Body of pancreas (tissue), 4 donors: ENCODE measurements around the gene C1orf53. TPM values are rescaled to one million over a fixed set of nuclear protein-coding genes. Genes with fewer than 3 reads are reported as not detected.

ENCODE experiments used
- ATAC-seq: fragments of 150-250 bp; one replicate; pipeline ENCODE4 v1.9.1; 2016
- DNase-seq, 4 donors: peaks; one replicate each; pipeline ENCODE4 v3.0.0-alpha.2; 2019
- H3K27ac ChIP-seq, 4 donors: fragments of 200-600 bp; sonication (generic); 1 replicate in 3 of 4; 2 replicates in 1 of 4; pipeline versions ENCODE4 v1.5.1 to v1.6.1; 2016 to 2019; ENCODE audit warnings: mild to moderate bottlenecking in 1 of 4, mixed read lengths in 1 of 4, moderate library complexity in 1 of 4
- H3K27me3 ChIP-seq, 2 donors: fragments of 200-600 bp; sonication (generic); one replicate each; pipeline ENCODE4 v1.6.0; 2016; ENCODE audit warnings: mild to moderate bottlenecking in 1 of 2
- H3K36me3 ChIP-seq, 2 donors: fragments of 200-600 bp; sonication (generic); replicated peaks in 1 of 2; 2 replicates each; pipeline ENCODE4 v1.5.1; 2016; ENCODE audit warnings: low read depth in 2 of 2; ENCODE audit not compliant: insufficient read depth in 1 of 2
- H3K4me1 ChIP-seq: fragments of 200-600 bp; sonication (generic); one replicate; pipeline ENCODE4 v1.6.0; 2016
- H3K4me3 ChIP-seq, 2 donors: fragments of 200-600 bp; sonication (generic); 1 replicate in 1 of 2; 2 replicates in 1 of 2; pipeline ENCODE4 v1.5.1; 2016 to 2019
- H3K9me3 ChIP-seq, 3 donors: fragments of 200-600 bp; sonication (generic); 1 replicate in 2 of 3; 2 replicates in 1 of 3; pipeline ENCODE4 v1.5.1; 2016
- POLR2A ChIP-seq, 3 donors: fragments of 450-650 bp; IDR thresholded peaks; one replicate each; pipeline ENCODE4 v1.6.1; 2016; ENCODE audit warnings: antibody characterized with exemption in 3 of 3, mild to moderate bottlenecking in 2 of 3
- WGBS, 2 donors: methylation state at CpG; one replicate each; pipeline ENCODE4 v1.1.5; 2017; 5-methylcytosine and 5-hydroxymethylcytosine counted together
- intact Hi-C: fragments of 100-400 bp; cut with DNase I; formaldehyde crosslinking; loops from one replicate; pipeline ENCODE4 v1.15.1; 2023
- total RNA-seq, 2 donors: library from RNA; depleted of rRNA; stranded (reverse); fragments of >200 nt; gene quantifications; one replicate each; pipeline ENCODE4 v1.1.0, GENCODE V29; 2016
- TF ChIP-seq, protein P1 (sequence below), 7 experiments: fragments of 450-650 bp in 4 of 7; fragments of 200-600 bp in 3 of 7; sonication (generic) in 3 of 7; IDR thresholded peaks; one replicate each; pipeline ENCODE4 v1.5.1; 2016 to 2019; ENCODE audit warnings: antibody characterized with exemption in 7 of 7

C1orf53 gene
- total RNA-seq, 2 donors from 2014 or later, result 2.1 to 3.6 TPM

DNA sequence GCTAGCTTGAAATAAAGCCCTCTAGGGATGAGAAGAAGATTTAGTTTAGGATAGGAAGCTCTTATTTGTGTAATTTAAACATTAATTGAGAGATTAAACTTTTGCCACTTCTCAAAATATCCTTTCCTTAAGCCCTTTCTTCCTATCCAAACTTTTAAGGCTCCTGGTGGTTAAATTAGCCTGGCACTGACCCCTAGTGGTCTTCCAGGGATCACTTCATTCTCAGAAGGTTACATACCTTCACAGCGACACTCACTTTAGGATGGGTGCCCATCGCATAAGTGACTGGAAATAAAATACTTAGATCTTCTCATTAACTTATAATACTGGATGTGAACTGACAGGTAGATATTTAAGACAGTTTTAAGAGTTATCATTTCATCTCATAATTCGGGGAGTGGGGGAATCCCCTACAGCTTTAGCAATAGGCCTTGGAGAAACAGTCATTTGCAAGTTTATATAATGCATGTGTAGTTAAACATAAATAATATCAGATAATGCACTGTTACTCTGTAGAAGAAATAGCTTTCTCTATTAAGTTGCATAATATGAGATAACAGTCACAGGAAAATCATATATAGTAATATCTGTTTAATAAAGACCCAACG is 22.2 kb downstream of the C1orf53 start:
- no peaks in the 10 kb centered on the region for H3K36me3 ChIP-seq
- no peaks in the 10 kb centered on the region for H3K9me3 ChIP-seq
- no peak overlapping the region for H3K4me3 ChIP-seq
- intact Hi-C loops, result no loop called here
- H3K27ac ChIP-seq, result no peak overlapping the region
- H3K27me3 ChIP-seq, result peaks cover 0 to 23% of the 10 kb centered on the region in 2 donors
- TF ChIP-seq, protein P1, sequence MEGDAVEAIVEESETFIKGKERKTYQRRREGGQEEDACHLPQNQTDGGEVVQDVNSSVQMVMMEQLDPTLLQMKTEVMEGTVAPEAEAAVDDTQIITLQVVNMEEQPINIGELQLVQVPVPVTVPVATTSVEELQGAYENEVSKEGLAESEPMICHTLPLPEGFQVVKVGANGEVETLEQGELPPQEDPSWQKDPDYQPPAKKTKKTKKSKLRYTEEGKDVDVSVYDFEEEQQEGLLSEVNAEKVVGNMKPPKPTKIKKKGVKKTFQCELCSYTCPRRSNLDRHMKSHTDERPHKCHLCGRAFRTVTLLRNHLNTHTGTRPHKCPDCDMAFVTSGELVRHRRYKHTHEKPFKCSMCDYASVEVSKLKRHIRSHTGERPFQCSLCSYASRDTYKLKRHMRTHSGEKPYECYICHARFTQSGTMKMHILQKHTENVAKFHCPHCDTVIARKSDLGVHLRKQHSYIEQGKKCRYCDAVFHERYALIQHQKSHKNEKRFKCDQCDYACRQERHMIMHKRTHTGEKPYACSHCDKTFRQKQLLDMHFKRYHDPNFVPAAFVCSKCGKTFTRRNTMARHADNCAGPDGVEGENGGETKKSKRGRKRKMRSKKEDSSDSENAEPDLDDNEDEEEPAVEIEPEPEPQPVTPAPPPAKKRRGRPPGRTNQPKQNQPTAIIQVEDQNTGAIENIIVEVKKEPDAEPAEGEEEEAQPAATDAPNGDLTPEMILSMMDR (IDR thresholded peaks at IDR 0.05), result peak; percentile 46 to 77 (median 68)
- no peak for TF ChIP-seq POLR2A (IDR thresholded peaks at IDR 0.05)
- DNase-seq, result peak; percentile 48 to 66 (median 59)
- peaks cover 27% of the 10 kb centered on the region for H3K4me1 ChIP-seq
- peak; percentile 58 for ATAC-seq
- WGBS, 2 donors, result 4 to 7% methylated on average over 2 of the region's 4 CpGs

DNA sequence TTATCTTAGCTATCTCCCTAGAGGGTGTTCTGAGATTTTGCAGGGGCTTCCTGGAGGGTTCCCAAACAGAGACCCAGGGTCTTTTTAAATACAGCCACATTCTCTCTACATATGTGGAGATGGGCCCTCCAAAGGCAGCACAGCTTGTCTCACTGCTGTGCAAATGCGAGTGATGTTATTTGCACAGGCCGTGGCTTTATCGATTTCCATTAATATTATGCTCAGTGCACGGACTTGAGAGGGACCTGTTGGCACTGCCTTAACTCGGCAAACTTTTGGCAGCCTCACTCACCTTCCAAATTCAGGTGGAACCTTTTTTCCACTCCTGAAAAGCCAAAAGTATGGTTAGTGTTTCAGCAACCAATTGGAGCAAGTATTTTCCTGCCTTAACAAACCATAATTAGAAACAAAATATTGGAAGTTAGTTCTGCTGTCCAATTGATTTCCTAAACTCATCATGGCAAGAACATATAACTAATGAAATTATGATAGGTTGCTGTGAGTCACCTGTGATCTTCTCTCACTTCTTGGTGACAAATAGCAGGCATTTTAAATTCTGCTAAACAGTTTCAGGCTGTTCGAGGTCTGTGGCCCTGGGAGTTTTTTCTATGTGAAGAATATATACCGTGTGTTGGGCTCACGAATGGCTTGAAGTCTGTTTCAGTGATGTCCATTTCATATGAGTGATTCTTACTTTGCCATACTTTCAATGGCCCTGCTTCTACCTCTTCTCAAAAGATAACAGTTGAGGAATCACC is 25.7 kb downstream of the C1orf53 start:
- WGBS, 2 donors, result 40 to 44% methylated on average over 8 of the region's 8 CpGs
- intact Hi-C loops, result no loop called here
- TF ChIP-seq, protein P1 (IDR thresholded peaks at IDR 0.05), result no peak
- TF ChIP-seq POLR2A (IDR thresholded peaks at IDR 0.05), result no peak
- H3K27me3 ChIP-seq, result peaks cover 0 to 4% of the 10 kb centered on the region in 2 donors
- no peak overlapping the region for H3K27ac ChIP-seq
- DNase-seq (no peak), ATAC-seq (peak; percentile 56)
- H3K4me1 ChIP-seq, result peaks cover 12% of the 10 kb centered on the region
- no peaks in the 10 kb centered on the region for H3K36me3 ChIP-seq
- H3K9me3 ChIP-seq, result no peaks in the 10 kb centered on the region
- H3K4me3 ChIP-seq, result no peak overlapping the region

DNA sequence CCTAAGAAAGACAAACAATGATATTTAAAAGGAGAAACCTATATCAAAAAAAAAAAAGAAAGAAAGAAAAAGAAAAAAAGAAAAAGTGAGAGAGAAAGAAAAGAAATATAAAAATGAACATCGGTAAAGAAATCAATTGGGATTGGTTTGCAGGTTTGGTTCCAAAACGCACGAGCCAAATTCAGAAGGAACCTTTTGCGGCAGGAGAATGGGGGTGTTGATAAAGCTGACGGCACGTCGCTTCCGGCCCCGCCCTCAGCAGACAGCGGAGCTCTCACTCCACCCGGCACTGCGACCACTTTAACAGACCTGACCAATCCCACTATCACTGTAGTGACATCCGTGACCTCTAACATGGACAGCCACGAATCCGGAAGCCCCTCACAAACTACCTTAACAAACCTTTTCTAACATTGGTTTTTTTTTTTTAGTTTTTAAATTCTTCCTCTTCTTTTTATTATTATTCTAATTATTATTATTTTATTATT is 26.5 kb downstream of the C1orf53 start:
- intact Hi-C loops, result no loop called here
- Histone ChIP-seq H3K27ac (no peak overlapping the region), H3K27me3 (peaks cover 0 to 4% of the 10 kb centered on the region in 2 donors), H3K4me1 (peaks cover 12% of the 10 kb centered on the region), H3K36me3 (no peaks in the 10 kb centered on the region), H3K9me3 (no peaks in the 10 kb centered on the region), H3K4me3 (no peak overlapping the region)
- 22 to 43% methylated on average over 15 of the region's 15 CpGs for WGBS, 2 donors
- ATAC-seq (no peak), DNase-seq (no peak)
- TF ChIP-seq, protein P1 (IDR thresholded peaks at IDR 0.05), result no peak
- no peak for TF ChIP-seq POLR2A (IDR thresholded peaks at IDR 0.05)

DNA sequence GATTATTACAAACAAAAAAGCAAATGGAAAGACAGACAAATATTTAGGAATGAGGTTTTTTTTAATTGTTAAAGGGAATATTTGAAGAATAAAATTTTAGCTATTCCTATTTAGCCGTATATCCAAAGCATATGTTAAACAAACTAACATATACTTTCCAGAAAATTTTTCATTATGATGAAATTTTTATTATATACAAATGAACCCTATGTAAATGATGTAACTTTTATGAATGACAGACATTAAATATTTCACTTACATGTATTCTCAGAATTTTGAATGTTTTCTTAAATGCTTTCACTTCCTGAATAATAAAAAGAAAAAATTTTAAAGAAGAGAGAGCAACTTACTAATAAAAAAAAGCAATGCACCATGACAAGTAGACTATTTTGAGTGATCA is 30.6 kb downstream of the C1orf53 start:
- Histone ChIP-seq H3K36me3 (no peaks in the 10 kb centered on the region), H3K4me3 (no peak overlapping the region), H3K27ac (no peak overlapping the region), H3K9me3 (no peaks in the 10 kb centered on the region), H3K27me3 (peaks cover 0 to 4% of the 10 kb centered on the region in 2 donors), H3K4me1 (peaks cover 5% of the 10 kb centered on the region)
- 77 to 83% methylated on average over 1 of the region's 1 CpG for WGBS, 2 donors
- DNase-seq (no peak), ATAC-seq (no peak)
- intact Hi-C loops, result no loop called here
- TF ChIP-seq, protein P1 (IDR thresholded peaks at IDR 0.05), result no peak
- TF ChIP-seq POLR2A (IDR thresholded peaks at IDR 0.05), result no peak
